Chondrocyte (in vitro differentiated cells): ENCODE data around the gene GARNL3. TPM values are rescaled to one million over a fixed set of nuclear protein-coding genes. Genes with fewer than 3 reads are reported as not detected.

Experiments used
- DNase-seq: peaks from one replicate; pipeline ENCODE4 v3.0.0; 2021; ENCODE audit warnings: mixed read lengths, low spot score
- H3K27ac Mint-ChIP-seq: one replicate; pipeline ENCODE4 v1.8.0; 2021; ENCODE audit warnings: mild to moderate bottlenecking, moderate library complexity, mixed read lengths; ENCODE audit not compliant: unreplicated experiment
- H3K27me3 Mint-ChIP-seq: 2 replicates; pipeline ENCODE4 v1.8.0; 2021; ENCODE audit warnings: low read depth, mixed read lengths
- H3K36me3 Mint-ChIP-seq: 2 replicates; pipeline ENCODE4 v1.8.0; 2021; ENCODE audit warnings: low read depth, mixed read lengths
- H3K4me1 Mint-ChIP-seq: 2 replicates; pipeline ENCODE4 v1.8.0; 2021; ENCODE audit warnings: low read depth, mild to moderate bottlenecking, mixed read lengths
- H3K4me3 Mint-ChIP-seq: one replicate; pipeline ENCODE4 v1.8.0; 2021; ENCODE audit warnings: mild to moderate bottlenecking, moderate library complexity, mixed read lengths; ENCODE audit not compliant: unreplicated experiment
- H3K9me3 Mint-ChIP-seq: 2 replicates; pipeline ENCODE4 v1.8.0; 2021; ENCODE audit warnings: low read depth, mixed read lengths
- CTCF ChIP-seq: fragments of 200-600 bp; sonication (generic); IDR thresholded peaks from 2 replicates; pipeline ENCODE4 v1.5.0; 2021; ENCODE audit warnings: antibody characterized with exemption, mild to moderate bottlenecking, moderate library complexity
- total RNA-seq: library from RNA; stranded (reverse); gene quantifications from 3 replicates; pipeline ENCODE4 v1.2.1, GENCODE V29; 2021

The GARNL3 gene
- total RNA-seq, 1 donor from 2014 or later, result 8.9 TPM

GRCh38 chr9:127362829-127363228, 98.3 kb downstream of the GARNL3 start:
- no peaks in the 10 kb centered on the region for H3K27me3 Mint-ChIP-seq
- peaks cover 6% of the 10 kb centered on the region for H3K4me1 Mint-ChIP-seq
- no peak for DNase-seq
- H3K27ac Mint-ChIP-seq, result no peak overlapping the region
- H3K36me3 Mint-ChIP-seq, result peaks cover 5% of the 10 kb centered on the region
- no peak for TF ChIP-seq CTCF
- H3K9me3 Mint-ChIP-seq, result no peaks in the 10 kb centered on the region
- H3K4me3 Mint-ChIP-seq, result no peak overlapping the region

- H3K27me3 Mint-ChIP-seq, result no peaks in the 10 kb centered on the region
- H3K9me3 Mint-ChIP-seq, result no peaks in the 10 kb centered on the region
- H3K36me3 Mint-ChIP-seq, result peaks cover 9% of the 10 kb centered on the region
- no peak for DNase-seq
- H3K27ac Mint-ChIP-seq, result no peak overlapping the region
- no peaks in the 10 kb centered on the region for H3K4me1 Mint-ChIP-seq
- H3K4me3 Mint-ChIP-seq, result no peak overlapping the region
- no peak for TF ChIP-seq CTCF
These were observed 100.9 kb downstream of the GARNL3 start for GRCh38 chr9:127365461-127365860.

- Mint-ChIP-seq H3K36me3 (peaks cover 9% of the 10 kb centered on the region), H3K4me1 (no peaks in the 10 kb centered on the region), H3K27ac (no peak overlapping the region), H3K4me3 (no peak overlapping the region), H3K9me3 (no peaks in the 10 kb centered on the region), H3K27me3 (no peaks in the 10 kb centered on the region)
- no peak for TF ChIP-seq CTCF
- no peak for DNase-seq
These were observed 102.0 kb downstream of the GARNL3 start for GRCh38 chr9:127366594-127366993.

GRCh38 chr9:127368852-127369402, 104.4 kb downstream of the GARNL3 start:
- Mint-ChIP-seq H3K27ac (no peak overlapping the region), H3K4me3 (no peak overlapping the region), H3K4me1 (no peaks in the 10 kb centered on the region), H3K27me3 (no peaks in the 10 kb centered on the region), H3K9me3 (no peaks in the 10 kb centered on the region), H3K36me3 (peaks cover 9% of the 10 kb centered on the region)
- DNase-seq, result no peak
- TF ChIP-seq CTCF, result no peak

- peaks cover under 1% of the 10 kb centered on the region for H3K27me3 Mint-ChIP-seq
- no peaks in the 10 kb centered on the region for H3K4me1 Mint-ChIP-seq
- peak; percentile 57 for DNase-seq
- H3K27ac Mint-ChIP-seq, result no peak overlapping the region
- no peaks in the 10 kb centered on the region for H3K9me3 Mint-ChIP-seq
- H3K4me3 Mint-ChIP-seq, result no peak overlapping the region
- peaks cover 6% of the 10 kb centered on the region for H3K36me3 Mint-ChIP-seq
- TF ChIP-seq CTCF, result no peak
These were observed 104.9 kb downstream of the GARNL3 start for GRCh38 chr9:127369428-127369827.
